Aortic smooth muscle cell (primary cell): ENCODE data around the gene NUTM2G. TPM values are rescaled to one million over a fixed set of nuclear protein-coding genes. Genes with fewer than 3 reads are reported as not detected.

Source experiments
- total RNA-seq: library from RNA; depleted of rRNA; stranded (reverse); fragments of >200 nt; gene quantifications from 2 replicates; pipeline ENCODE4 v1.2.3, GENCODE V29; 2014

NUTM2G gene, protein sequence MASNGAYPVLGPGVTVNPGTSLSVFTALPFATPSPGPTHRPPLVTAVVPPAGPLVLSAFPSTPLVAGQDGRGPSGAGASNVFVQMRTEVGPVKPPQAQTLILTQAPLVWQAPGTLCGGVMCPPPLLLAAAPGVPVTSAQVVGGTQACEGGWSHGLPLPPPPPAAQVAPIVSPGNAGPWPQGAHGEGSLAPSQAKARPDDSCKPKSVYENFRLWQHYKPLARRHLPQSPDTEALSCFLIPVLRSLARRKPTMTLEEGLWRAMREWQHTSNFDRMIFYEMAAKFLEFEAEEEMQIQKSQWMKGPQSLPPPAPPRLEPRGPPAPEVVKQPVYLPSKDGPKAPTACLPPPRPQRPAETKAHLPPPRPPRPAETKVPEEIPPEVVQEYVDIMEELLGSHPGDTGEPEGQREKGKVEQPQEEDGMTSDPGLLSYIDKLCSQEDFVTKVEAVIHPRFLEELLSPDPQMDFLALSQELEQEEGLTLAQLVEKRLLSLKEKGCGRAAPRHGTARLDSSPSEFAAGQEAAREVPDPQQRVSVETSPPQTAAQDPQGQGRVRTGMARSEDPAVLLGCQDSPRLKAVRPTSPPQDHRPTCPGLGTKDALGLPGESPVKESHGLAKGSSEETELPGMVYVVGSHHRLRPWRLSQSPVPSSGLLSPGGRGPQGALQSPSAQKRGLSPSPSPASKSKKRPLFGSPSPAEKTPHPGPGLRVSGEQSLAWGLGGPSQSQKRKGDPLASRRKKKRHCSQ
- total RNA-seq = not detected in 2 replicates

GRCh38 chr9:96928543-96928942 lies at the start of gene NUTM2G:
Gene NUTM2G (plus strand): TSS chr9:96928843. CDS start chr9:96929025, 182 bp downstream.

Other genes with a start within 250 kb of the NUTM2G start
- 11.2 and 12.9 TPM in 2 replicates for gene ZNF510, start 150.8 kb upstream of the NUTM2G start, total RNA-seq
- gene ZNF782, start 74.3 kb upstream of the NUTM2G start, total RNA-seq = 2.2 and 3.4 TPM in 2 replicates
- gene CTSV, start 110.3 kb downstream of the NUTM2G start, total RNA-seq = 0.26 and 0.37 TPM in 2 replicates